HepG2 (cell line): ENCODE measurements around the gene TMBIM1. TPM values are rescaled to one million over a fixed set of nuclear protein-coding genes. Genes with fewer than 3 reads are reported as not detected.

Experiments used
- BCL6 ChIP-seq: IDR thresholded peaks from 2 replicates; pipeline ENCODE4 v1.6.1; 2016; ENCODE audit warnings: missing genetic modification reagents, missing compliant biosample characterization
- CEBPG ChIP-seq: IDR thresholded peaks from 2 replicates; pipeline ENCODE4 v1.6.1; 2016
- DRAP1 ChIP-seq: IDR thresholded peaks from 2 replicates; pipeline ENCODE4 v1.6.1; 2016; ENCODE audit warnings: missing genetic modification reagents, missing compliant biosample characterization
- FOXC1 ChIP-seq: sonication (generic); formaldehyde crosslinking; IDR thresholded peaks from 2 replicates; pipeline ENCODE4 v1.8.0; 2022; ENCODE audit warnings: mild to moderate bottlenecking, missing genetic modification reagents, borderline replicate concordance
- LCORL ChIP-seq, 2 experiments: fragments of 450-650 bp in 1 of 2; sonication (generic) in 1 of 2; formaldehyde crosslinking in 1 of 2; IDR thresholded peaks; 2 replicates each; pipeline versions ENCODE4 v1.5.0 to v1.6.1; 2017 to 2020; ENCODE audit warnings: antibody characterized with exemption in 1 of 2, missing genetic modification reagents in 1 of 2
- MATR3 ChIP-seq: sonication (generic); formaldehyde crosslinking; IDR thresholded peaks from 2 replicates; pipeline ENCODE4 v1.4.0; 2020; ENCODE audit warnings: missing genetic modification reagents
- MEF2D ChIP-seq: sonication (generic); formaldehyde crosslinking; IDR thresholded peaks from 2 replicates; pipeline ENCODE4 v1.5.1; 2020; ENCODE audit warnings: mild to moderate bottlenecking, missing genetic modification reagents
- MTF2 ChIP-seq: sonication (generic); formaldehyde crosslinking; IDR thresholded peaks from 2 replicates; pipeline ENCODE4 v1.5.0; 2020; ENCODE audit warnings: missing genetic modification reagents, borderline replicate concordance
- POLR2AphosphoS5 ChIP-seq: IDR thresholded peaks from 2 replicates; pipeline ENCODE4 v1.6.1; 2012; ENCODE audit warnings: low read depth, low read length
- PPARG ChIP-seq: conservative IDR thresholded peaks from 2 replicates; pipeline ENCODE4 v1.6.1; 2016; ENCODE audit warnings: missing biosample characterization, missing genetic modification reagents
- SMC3 ChIP-seq: IDR thresholded peaks from 2 replicates; pipeline ENCODE4 v1.6.1; 2011; ENCODE audit warnings: low read length, improper control_type of control experiment
- TBX2 ChIP-seq: sonication (generic); formaldehyde crosslinking; IDR thresholded peaks from 2 replicates; pipeline ENCODE4 v1.5.0; 2020; ENCODE audit warnings: missing genetic modification reagents, mild to moderate bottlenecking, borderline replicate concordance
- ZNF136 ChIP-seq: sonication (generic); formaldehyde crosslinking; IDR thresholded peaks from 2 replicates; pipeline ENCODE4 v1.8.1; 2022; ENCODE audit warnings: low read depth, mild to moderate bottlenecking, moderate library complexity, missing genetic modification reagents
- ZNF407 ChIP-seq: sonication (generic); formaldehyde crosslinking; IDR thresholded peaks from one replicate; pipeline ENCODE4 v1.5.1; 2020; ENCODE audit warnings: mild to moderate bottlenecking, missing genetic modification reagents; ENCODE audit errors: not compliant biosample characterization
- ZSCAN9 ChIP-seq: IDR thresholded peaks from 2 replicates; pipeline ENCODE4 v1.6.1; 2016; ENCODE audit warnings: borderline replicate concordance
- polyA plus RNA-seq, 8 experiments: library from polyadenylated mRNA; depleted of rRNA in 3 of 8; stranded (reverse) in 7 of 8; unstranded in 1 of 8; fragments of >200 nt; fragmentation: Illumina TruSeq in 4 of 8; extraction: Trizol in 4 of 8; gene quantifications; 2 replicates each; pipeline versions ENCODE4 v1.2.1 to v1.2.3, GENCODE V29; 2011 to 2016; ENCODE audit warnings: low read depth in 4 of 8, missing spikeins in 1 of 8, mixed read lengths in 1 of 8; ENCODE audit not compliant: insufficient read depth in 1 of 8
- total RNA-seq, 5 experiments: library from RNA; depleted of rRNA; stranded (reverse); fragments of >200 nt; fragmentation: Illumina TruSeq; extraction: Trizol; gene quantifications; 2 replicates each; pipeline ENCODE4 v1.2.3, GENCODE V29; 2016; ENCODE audit warnings: low read depth in 1 of 5
- TF ChIP-seq, protein P1 (sequence below): sonication (generic); formaldehyde crosslinking; IDR thresholded peaks from 2 replicates; pipeline ENCODE4 v1.5.1; 2020; ENCODE audit warnings: mild to moderate bottlenecking, missing genetic modification reagents, moderate library complexity

Gene TMBIM1
- total and polyA plus RNA-seq, 2 of the 13 experiments (the other 11 are each of a cell fraction or from before 2014, with no cell fraction given), result 127 to 139 TPM

DNA sequence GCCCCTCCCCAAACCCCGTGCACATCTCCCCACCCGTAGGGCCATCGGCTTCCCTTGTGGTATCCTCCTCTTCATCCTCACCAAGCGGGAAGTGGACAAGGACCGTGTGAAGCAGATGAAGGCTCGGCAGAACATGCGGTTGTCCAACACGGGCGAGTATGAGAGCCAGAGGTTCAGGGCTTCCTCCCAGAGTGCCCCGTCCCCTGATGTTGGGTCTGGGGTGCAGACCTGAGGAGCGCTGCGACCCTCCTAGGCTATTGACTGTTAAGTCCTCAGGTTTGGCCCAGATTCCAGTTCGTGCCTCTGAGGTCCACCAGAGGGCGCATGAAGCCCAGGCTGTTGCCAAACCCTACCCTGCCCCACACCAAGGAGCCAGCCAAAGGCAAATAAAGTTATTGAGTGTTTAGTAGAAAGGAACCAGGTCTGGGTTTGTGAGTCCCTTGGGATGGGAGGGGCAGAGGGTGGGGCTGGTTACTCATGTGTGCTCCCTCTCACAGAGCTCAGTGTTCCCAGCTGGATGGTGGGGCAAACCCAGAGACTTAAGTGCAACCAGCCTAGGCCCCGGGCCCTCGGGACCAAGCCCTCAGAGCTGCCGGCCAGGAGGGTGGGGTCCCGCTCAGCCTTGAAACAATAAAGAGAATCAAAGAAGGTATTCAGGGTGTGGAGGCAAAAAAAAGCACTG lies 19.6 kb downstream of the TMBIM1 start (continued):
- no peak for TF ChIP-seq MTF2
- 0 out of 2 replicates have a peak, but pooled peaks have one; percentile 27 for TF ChIP-seq FOXC1 (CRISPR knock-in tag)
- TF ChIP-seq MEF2D (CRISPR knock-in tag), result peak; percentile 53; the same call in 1 of the 2 replicates
- peak; percentile 51; the same call in 1 of the 2 replicates for TF ChIP-seq BCL6 (CRISPR knock-in tag)
- peak; percentile 72 for TF ChIP-seq CEBPG (CRISPR knock-in tag)
- TF ChIP-seq ZNF407 (CRISPR knock-in tag), result peak; percentile 77
- TF ChIP-seq SMC3, result peak; percentile 96
- TF ChIP-seq, protein P1, sequence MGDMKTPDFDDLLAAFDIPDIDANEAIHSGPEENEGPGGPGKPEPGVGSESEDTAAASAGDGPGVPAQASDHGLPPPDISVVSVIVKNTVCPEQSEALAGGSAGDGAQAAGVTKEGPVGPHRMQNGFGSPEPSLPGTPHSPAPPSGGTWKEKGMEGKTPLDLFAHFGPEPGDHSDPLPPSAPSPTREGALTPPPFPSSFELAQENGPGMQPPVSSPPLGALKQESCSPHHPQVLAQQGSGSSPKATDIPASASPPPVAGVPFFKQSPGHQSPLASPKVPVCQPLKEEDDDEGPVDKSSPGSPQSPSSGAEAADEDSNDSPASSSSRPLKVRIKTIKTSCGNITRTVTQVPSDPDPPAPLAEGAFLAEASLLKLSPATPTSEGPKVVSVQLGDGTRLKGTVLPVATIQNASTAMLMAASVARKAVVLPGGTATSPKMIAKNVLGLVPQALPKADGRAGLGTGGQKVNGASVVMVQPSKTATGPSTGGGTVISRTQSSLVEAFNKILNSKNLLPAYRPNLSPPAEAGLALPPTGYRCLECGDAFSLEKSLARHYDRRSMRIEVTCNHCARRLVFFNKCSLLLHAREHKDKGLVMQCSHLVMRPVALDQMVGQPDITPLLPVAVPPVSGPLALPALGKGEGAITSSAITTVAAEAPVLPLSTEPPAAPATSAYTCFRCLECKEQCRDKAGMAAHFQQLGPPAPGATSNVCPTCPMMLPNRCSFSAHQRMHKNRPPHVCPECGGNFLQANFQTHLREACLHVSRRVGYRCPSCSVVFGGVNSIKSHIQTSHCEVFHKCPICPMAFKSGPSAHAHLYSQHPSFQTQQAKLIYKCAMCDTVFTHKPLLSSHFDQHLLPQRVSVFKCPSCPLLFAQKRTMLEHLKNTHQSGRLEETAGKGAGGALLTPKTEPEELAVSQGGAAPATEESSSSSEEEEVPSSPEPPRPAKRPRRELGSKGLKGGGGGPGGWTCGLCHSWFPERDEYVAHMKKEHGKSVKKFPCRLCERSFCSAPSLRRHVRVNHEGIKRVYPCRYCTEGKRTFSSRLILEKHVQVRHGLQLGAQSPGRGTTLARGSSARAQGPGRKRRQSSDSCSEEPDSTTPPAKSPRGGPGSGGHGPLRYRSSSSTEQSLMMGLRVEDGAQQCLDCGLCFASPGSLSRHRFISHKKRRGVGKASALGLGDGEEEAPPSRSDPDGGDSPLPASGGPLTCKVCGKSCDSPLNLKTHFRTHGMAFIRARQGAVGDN (CRISPR knock-in tag), result peak; percentile 72
- TF ChIP-seq MATR3, result no peak
- TF ChIP-seq DRAP1 (CRISPR knock-in tag), result 0 out of 2 replicates have a peak, but pooled peaks have one; percentile 50
- TF ChIP-seq TBX2 (CRISPR knock-in tag), result peak; percentile 56; the same call in 1 of the 2 replicates
- TF ChIP-seq POLR2AphosphoS5, result peak; percentile 61
- TF ChIP-seq ZSCAN9, result peak; percentile 35; the same call in 1 of the 2 replicates
- TF ChIP-seq PPARG (CRISPR knock-in tag), result 0 out of 2 replicates have a peak, but pooled peaks have one; percentile 24
- 0 out of 2 replicates have a peak, but pooled peaks have one; percentile 57 for TF ChIP-seq ZNF136
- TF ChIP-seq LCORL (IDR thresholded peaks at IDR 0.05), result no peak
- peak; percentile 73; the same call in 1 of the 2 replicates for TF ChIP-seq LCORL (CRISPR knock-in tag; IDR thresholded peaks at IDR 0.05)
